ENCODE data around the gene EHMT2.

GRCh38 chr6:31922942-31923341 lies 25.4 kb upstream of the EHMT2 start:
- TF ChIP-seq CTCF (conservative IDR thresholded peaks at IDR 0.05), result no peak
- TF ChIP-seq ZFX (IDR thresholded peaks at IDR 0.05), result no peak

All from C4-2B (cell line).